Measurements from ENCODE around the gene GRAP2. TPM values are rescaled to one million over a fixed set of nuclear protein-coding genes. Genes with fewer than 3 reads are reported as not detected.

GRAP2 gene
- total and polyA plus RNA-seq, 9 of the 15 experiments (the other 6 are each of a cell fraction or from before 2014, with no cell fraction given): 4.8 to 88.7 (median 60.4) TPM

- Histone ChIP-seq H3K4me1 (replicated peaks in 1 of 2; ENCODE audit: control insufficient read depth in 2 of 2, insufficient read depth in 2 of 2, low read length in 2 of 2) (peaks cover 12 to 50% of the 10 kb centered on the region in 2 experiments; a peak in 4 of 5 replicates), H3K79me2 (ENCODE audit: control insufficient read depth, insufficient read depth, low read length) (peaks cover 22% of the 10 kb centered on the region; the same call in 2 of the 3 replicates), H3K9ac (ENCODE audit: insufficient read depth in 1 of 2, low read depth in 2 of 2, low read length in 2 of 2) (peak overlapping the region in 1 of 2 experiments; percentile 10; a peak in 2 of 4 replicates), H3K27me3 (ENCODE audit: control insufficient read depth in 2 of 2, insufficient read depth in 2 of 2, low read length in 2 of 2) (no peaks in the 10 kb centered on the region), H3K4me2 (ENCODE audit: insufficient read depth, low read length) (peak overlapping the region; percentile 51; the same call in 1 of the 2 replicates), H3K4me3 (no peak overlapping the region), H3K36me3 (ENCODE audit: control insufficient read depth, insufficient read depth, low read length) (no peaks in the 10 kb centered on the region), H2AFZ (ENCODE audit: low read depth, low read length) (peak overlapping the region; percentile 70), H3K9me3 (replicated peaks; ENCODE audit: control insufficient read depth, insufficient read depth, low read depth, low read length) (no peaks in the 10 kb centered on the region; the same call in 1 of the 2 replicates), H3K27ac (ENCODE audit: extremely low read depth, low read depth, low read length) (peak overlapping the region; percentile 6; the same call in 1 of the 3 replicates), H3K9me1 (ENCODE audit: control insufficient read depth, insufficient read depth, low read length) (no peaks in the 10 kb centered on the region), H4K20me1 (replicated peaks; ENCODE audit: control insufficient read depth, insufficient read depth, low read length) (no peaks in the 10 kb centered on the region)
- ChIA-PET POLR2A (interaction anchor here (0.6 to 3.0 kb wide), 6 partner anchors 10 to 116 kb away, joined by 3 to 13 read pairs (median 4); no protein-coding TSS in a partner anchor), CTCF (ENCODE audit: low intra/inter-chr PET ratio) (no interaction called here)
- intact Hi-C loops (cut with micrococcal nuclease): loop anchor here (10.0 kb wide), 1 partner anchor 71 kb away; no protein-coding TSS in a partner anchor
- in situ Hi-C loops (cut with MboI): no loop called here
- DNase-seq (ENCODE audit: extremely low read depth in 1 of 4, low spot score in 3 of 4) (no peak), ATAC-seq (no peak), FAIRE-seq (no peak)
- BruUV-seq (replicated peaks): no TSS peak
- WGBS (ENCODE audit: insufficient coverage, low coverage, missing lambda C conversion rate): 58% methylated on average over 7 of the region's 8 CpGs
- TF ChIP-seq TAF9B (IDR thresholded peaks at IDR 0.05; ENCODE audit: partially characterized antibody) (no peak), ZBTB7A (IDR thresholded peaks at IDR 0.05; ENCODE audit: borderline replicate concordance, control insufficient read depth, low read depth, low read length) (no peak), BMI1 (IDR thresholded peaks at IDR 0.05; ENCODE audit: low read length) (no peak), MYNN (IDR thresholded peaks at IDR 0.05) (no peak), MYNN (CRISPR knock-in tag; IDR thresholded peaks at IDR 0.05) (no peak), KLF1 (tag; IDR thresholded peaks at IDR 0.05) (no peak), MLLT1 (IDR thresholded peaks at IDR 0.05) (peak in 1 of 2 experiments; percentile 44; a peak in 1 of 4 replicates), SPI1 (IDR thresholded peaks at IDR 0.05; ENCODE audit: borderline replicate concordance, low read depth, low read length) (0 out of 2 replicates have a peak, but pooled peaks have one; percentile 5), ZNF592 (IDR thresholded peaks at IDR 0.05) (no peak), STAT5A (IDR thresholded peaks at IDR 0.05; ENCODE audit: borderline replicate concordance, low read length) (no peak), DACH1 (IDR thresholded peaks at IDR 0.05; ENCODE audit: partially characterized antibody) (no peak), TRIM25 (IDR thresholded peaks at IDR 0.05; ENCODE audit: borderline replicate concordance) (no peak)
Observed at GRCh38 chr22:39925909-39926679, 25.2 kb downstream of the GRAP2 start.

Data from K562 (cell line).